Stimulated activated naive B cell treated with anti-CD40 and anti-IgM and Interleukin-4, amounts not matched to agents 10 μg/mL and 1 μg/mL and 100 μg/mL, for 72 hours (primary cell): ENCODE measurements around the gene ARHGEF19.

Experiments used
- ATAC-seq, 2 donors: fragments of 150-1000 bp; cut with Tn5 transposase; replicated peaks; 2 replicates each; pipeline ENCODE4 v1.10.0; 2021; ENCODE audit warnings: moderate library complexity in 1 of 2
- DNase-seq: peaks from one replicate; pipeline ENCODE4 v3.0.0; 2021
- H3K27ac Mint-ChIP-seq: one replicate; pipeline ENCODE4 v1.8.0; 2022; ENCODE audit warnings: mild to moderate bottlenecking, mixed read lengths
- H3K27me3 Mint-ChIP-seq, 2 donors: one replicate each; pipeline ENCODE4 v1.8.0; 2022; ENCODE audit warnings: mixed read lengths in 2 of 2
- H3K36me3 Mint-ChIP-seq, 2 donors: one replicate each; pipeline ENCODE4 v1.8.0; 2022; ENCODE audit warnings: mixed read lengths in 2 of 2, mild to moderate bottlenecking in 1 of 2
- H3K4me1 Mint-ChIP-seq, 2 donors: one replicate each; pipeline ENCODE4 v1.8.0; 2022; ENCODE audit warnings: mixed read lengths in 2 of 2, mild to moderate bottlenecking in 1 of 2
- H3K4me3 Mint-ChIP-seq, 2 donors: one replicate each; pipeline ENCODE4 v1.8.0; 2022; ENCODE audit warnings: mild to moderate bottlenecking in 2 of 2, mixed read lengths in 2 of 2, moderate library complexity in 1 of 2
- H3K9me3 Mint-ChIP-seq, 2 donors: one replicate each; pipeline ENCODE4 v1.8.0; 2022; ENCODE audit warnings: mixed read lengths in 2 of 2, mild to moderate bottlenecking in 1 of 2

Gene ARHGEF19

GRCh38 chr1:16148329-16149092 lies 63.9 kb downstream of the ARHGEF19 start:
- DNase-seq (no peak), ATAC-seq (no peak)
- Mint-ChIP-seq H3K36me3 (no peaks in the 10 kb centered on the region), H3K4me3 (no peak overlapping the region), H3K27ac (no peak overlapping the region), H3K27me3 (peaks cover 48 to 75% of the 10 kb centered on the region in 2 donors), H3K4me1 (peaks cover 7 to 20% of the 10 kb centered on the region in 2 donors), H3K9me3 (no peaks in the 10 kb centered on the region)
